OCI-LY7 (cell line): ENCODE data around the gene HOXB5. TPM values are rescaled to one million over a fixed set of nuclear protein-coding genes. Genes with fewer than 3 reads are reported as not detected.

Source experiments
- BruUV-seq: library from RNA; stranded (reverse); fragments of 400-500 nt; replicated peaks from 2 replicates; lab custom pipeline; 2021; lab: Mats Ljungman, UMichigan
- CTCF ChIA-PET: fragments of 300-600 bp; sonication (Branson Sonifier 250); formaldehyde crosslinking; loops from one replicate; lab custom pipeline; 2022; ENCODE audit warnings: antibody characterized with exemption; ENCODE audit not compliant: unreplicated experiment; lab: Charles Lee
- POLR2A ChIA-PET: fragments of 300-600 bp; sonication (Branson Sonifier 250); formaldehyde crosslinking; loops from one replicate; lab custom pipeline; 2022; ENCODE audit warnings: antibody characterized with exemption; lab: Charles Lee
- DNase-seq: peaks from one replicate; pipeline ENCODE4 v3.0.0-alpha.2; 2015; ENCODE audit warnings: low spot score
- H2AFZ ChIP-seq: fragments of 200-600 bp; sonication (generic), shearing (Covaris generic); 2 replicates; pipeline ENCODE4 v1.6.1; 2014; ENCODE audit warnings: mild to moderate bottlenecking, antibody characterized with exemption, low read length, moderate library complexity
- H3K27ac ChIP-seq: fragments of 200-600 bp; sonication (generic); 2 replicates; pipeline ENCODE4 v1.5.1; 2014; ENCODE audit warnings: mixed run types, low read depth, mild to moderate bottlenecking, moderate library complexity, low read length, inconsistent platforms; ENCODE audit not compliant: poor library complexity, severe bottlenecking
- H3K36me3 ChIP-seq: fragments of 200-600 bp; sonication (generic); 2 replicates; pipeline ENCODE4 v1.6.1; 2014; ENCODE audit warnings: mild to moderate bottlenecking, antibody characterized with exemption, low read length, moderate library complexity, mixed read lengths; ENCODE audit not compliant: insufficient read depth
- H3K4me1 ChIP-seq: fragments of 200-600 bp; sonication (generic); 2 replicates; pipeline ENCODE4 v1.5.1; 2014; ENCODE audit warnings: mild to moderate bottlenecking, low read length; ENCODE audit not compliant: insufficient read depth, poor library complexity, severe bottlenecking
- H3K4me2 ChIP-seq: fragments of 200-600 bp; sonication (generic); 2 replicates; pipeline ENCODE4 v1.6.1; 2014; ENCODE audit warnings: mild to moderate bottlenecking, low read length
- H3K4me3 ChIP-seq: fragments of 200-600 bp; sonication (generic); 2 replicates; pipeline ENCODE4 v1.5.1; 2014; ENCODE audit warnings: mild to moderate bottlenecking, low read depth, low read length; ENCODE audit not compliant: poor library complexity, severe bottlenecking
- H3K79me2 ChIP-seq: fragments of 200-600 bp; sonication (generic); 2 replicates; pipeline ENCODE4 v1.6.1; 2016; ENCODE audit warnings: low read depth, mild to moderate bottlenecking, low read length, moderate library complexity, mixed read lengths; ENCODE audit not compliant: insufficient read depth
- H3K9me2 ChIP-seq: fragments of 200-600 bp; sonication (generic); 2 replicates; pipeline ENCODE4 v1.6.1; 2016; ENCODE audit warnings: mild to moderate bottlenecking, low read length, mixed read lengths; ENCODE audit not compliant: insufficient read depth
- H3K9me3 ChIP-seq: fragments of 200-600 bp; sonication (generic); 2 replicates; pipeline ENCODE4 v1.6.1; 2014; ENCODE audit warnings: mild to moderate bottlenecking, mixed run types, low read length, mixed read lengths
- H4K20me1 ChIP-seq: fragments of 200-600 bp; sonication (generic); 2 replicates; pipeline ENCODE4 v1.6.1; 2014; ENCODE audit warnings: mild to moderate bottlenecking, antibody characterized with exemption, low read length, moderate library complexity, mixed read lengths; ENCODE audit not compliant: insufficient read depth
- EZH2phosphoT487 ChIP-seq: fragments of 200-600 bp; sonication (generic); IDR thresholded peaks from 2 replicates; pipeline ENCODE4 v1.6.1; 2018; ENCODE audit warnings: low read depth, borderline replicate concordance, mild to moderate bottlenecking, mixed run types, antibody characterized with exemption, low read length, moderate library complexity, mixed read lengths
- intact Hi-C: fragments of 100-400 bp; cut with micrococcal nuclease; formaldehyde crosslinking; loops from one replicate; pipeline ENCODE4 v1.10.0; 2022; ENCODE audit not compliant: unreplicated experiment
- total RNA-seq, 2 experiments: library from RNA; depleted of rRNA in 1 of 2; stranded (reverse); fragments of >200 nt in 1 of 2; shearing (Covaris generic) in 1 of 2; gene quantifications; 2 replicates each; pipeline ENCODE4 v1.2.3, GENCODE V29; 2014 to 2022
- TF ChIP-seq, protein P1 (sequence below): fragments of 200-600 bp; sonication (generic); conservative IDR thresholded peaks from 2 replicates; pipeline ENCODE4 v1.5.1; 2014; ENCODE audit warnings: mild to moderate bottlenecking, antibody characterized with exemption, low read length, moderate library complexity, mixed read lengths

HOXB5 gene
- total RNA-seq, 2 experiments from 2014 or later = not detected

DNA sequence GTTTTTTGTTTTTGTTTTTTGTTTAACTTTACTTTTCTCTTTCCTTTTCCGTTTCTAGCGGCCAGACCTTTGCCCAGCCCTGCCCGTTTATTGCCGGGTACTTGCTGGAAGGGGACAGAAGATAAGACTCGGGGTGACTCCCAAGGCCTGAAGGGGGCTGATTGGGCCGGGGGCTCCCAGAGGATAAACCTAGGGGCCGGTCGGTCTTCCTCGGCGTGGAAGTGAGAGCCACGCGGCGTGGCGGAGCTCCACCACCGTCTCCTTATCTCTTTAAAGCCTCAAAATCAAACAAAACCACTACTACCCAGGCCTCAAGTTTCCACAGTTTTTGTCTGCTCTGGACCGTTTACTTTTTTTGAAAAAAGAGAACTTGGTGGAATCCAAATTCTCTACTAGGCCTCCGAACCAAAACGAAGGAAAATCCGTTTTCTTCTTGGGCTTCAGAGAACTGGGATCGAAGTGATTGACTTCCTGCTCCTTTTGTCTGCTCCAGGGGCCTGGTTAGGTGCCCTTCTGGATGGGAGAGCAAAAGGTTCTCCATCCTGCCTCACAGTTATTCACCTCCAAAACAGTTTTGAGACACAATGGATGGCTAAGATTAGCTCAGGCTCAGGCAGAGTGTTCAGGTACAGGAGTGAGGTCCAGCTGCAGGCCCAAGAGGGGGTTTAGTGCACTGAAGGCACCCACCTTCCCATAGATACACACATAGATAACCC lies 41.1 kb upstream of the HOXB5 start:
- H3K79me2 ChIP-seq = no peaks in the 10 kb centered on the region
- no peaks in the 10 kb centered on the region for H3K9me2 ChIP-seq
- BruUV-seq = no TSS peak
- CTCF ChIA-PET = no interaction called here
- H2AFZ ChIP-seq = no peak overlapping the region
- no peaks in the 10 kb centered on the region for H3K36me3 ChIP-seq
- no peaks in the 10 kb centered on the region for H4K20me1 ChIP-seq
- no peaks in the 10 kb centered on the region for H3K4me1 ChIP-seq
- no peak overlapping the region for H3K4me3 ChIP-seq
- no peak overlapping the region for H3K27ac ChIP-seq
- intact Hi-C loops = no loop called here
- TF ChIP-seq, protein P1, sequence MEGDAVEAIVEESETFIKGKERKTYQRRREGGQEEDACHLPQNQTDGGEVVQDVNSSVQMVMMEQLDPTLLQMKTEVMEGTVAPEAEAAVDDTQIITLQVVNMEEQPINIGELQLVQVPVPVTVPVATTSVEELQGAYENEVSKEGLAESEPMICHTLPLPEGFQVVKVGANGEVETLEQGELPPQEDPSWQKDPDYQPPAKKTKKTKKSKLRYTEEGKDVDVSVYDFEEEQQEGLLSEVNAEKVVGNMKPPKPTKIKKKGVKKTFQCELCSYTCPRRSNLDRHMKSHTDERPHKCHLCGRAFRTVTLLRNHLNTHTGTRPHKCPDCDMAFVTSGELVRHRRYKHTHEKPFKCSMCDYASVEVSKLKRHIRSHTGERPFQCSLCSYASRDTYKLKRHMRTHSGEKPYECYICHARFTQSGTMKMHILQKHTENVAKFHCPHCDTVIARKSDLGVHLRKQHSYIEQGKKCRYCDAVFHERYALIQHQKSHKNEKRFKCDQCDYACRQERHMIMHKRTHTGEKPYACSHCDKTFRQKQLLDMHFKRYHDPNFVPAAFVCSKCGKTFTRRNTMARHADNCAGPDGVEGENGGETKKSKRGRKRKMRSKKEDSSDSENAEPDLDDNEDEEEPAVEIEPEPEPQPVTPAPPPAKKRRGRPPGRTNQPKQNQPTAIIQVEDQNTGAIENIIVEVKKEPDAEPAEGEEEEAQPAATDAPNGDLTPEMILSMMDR = no peak
- no peak for TF ChIP-seq EZH2phosphoT487
- no peak for DNase-seq
- H3K9me3 ChIP-seq = no peaks in the 10 kb centered on the region
- POLR2A ChIA-PET = no interaction called here
- H3K4me2 ChIP-seq = no peak overlapping the region

DNA sequence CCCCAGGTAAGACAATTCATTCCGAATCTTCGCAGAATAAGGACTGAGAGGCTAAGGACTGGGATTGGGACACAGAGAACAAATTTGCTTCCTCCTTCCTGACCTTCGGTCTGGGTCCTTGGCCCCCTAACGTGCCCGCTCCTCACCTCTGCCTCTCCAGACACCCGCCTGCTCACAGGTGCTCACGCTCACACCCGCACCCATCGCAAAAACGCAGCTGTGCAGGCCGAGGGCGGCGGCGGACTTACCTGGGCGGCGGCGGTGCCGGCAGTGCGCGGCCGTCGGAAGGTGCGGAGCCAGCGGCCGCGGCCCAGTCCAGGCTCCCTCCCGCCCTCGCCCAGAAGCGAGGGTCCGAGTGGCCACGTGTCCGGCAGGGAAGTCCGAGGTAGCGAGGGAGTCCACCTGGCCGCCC lies 39.7 kb upstream of the HOXB5 start:
- Histone ChIP-seq H3K4me3 (no peak overlapping the region), H2AFZ (no peak overlapping the region), H4K20me1 (no peaks in the 10 kb centered on the region), H3K4me2 (no peak overlapping the region), H3K9me3 (no peaks in the 10 kb centered on the region), H3K27ac (no peak overlapping the region), H3K36me3 (no peaks in the 10 kb centered on the region), H3K4me1 (no peaks in the 10 kb centered on the region), H3K79me2 (no peaks in the 10 kb centered on the region), H3K9me2 (no peaks in the 10 kb centered on the region)
- intact Hi-C loops = no loop called here
- ChIA-PET CTCF (no interaction called here), POLR2A (no interaction called here)
- no TSS peak for BruUV-seq
- no peak for TF ChIP-seq EZH2phosphoT487
- TF ChIP-seq, protein P1 = no peak
- no peak for DNase-seq

DNA sequence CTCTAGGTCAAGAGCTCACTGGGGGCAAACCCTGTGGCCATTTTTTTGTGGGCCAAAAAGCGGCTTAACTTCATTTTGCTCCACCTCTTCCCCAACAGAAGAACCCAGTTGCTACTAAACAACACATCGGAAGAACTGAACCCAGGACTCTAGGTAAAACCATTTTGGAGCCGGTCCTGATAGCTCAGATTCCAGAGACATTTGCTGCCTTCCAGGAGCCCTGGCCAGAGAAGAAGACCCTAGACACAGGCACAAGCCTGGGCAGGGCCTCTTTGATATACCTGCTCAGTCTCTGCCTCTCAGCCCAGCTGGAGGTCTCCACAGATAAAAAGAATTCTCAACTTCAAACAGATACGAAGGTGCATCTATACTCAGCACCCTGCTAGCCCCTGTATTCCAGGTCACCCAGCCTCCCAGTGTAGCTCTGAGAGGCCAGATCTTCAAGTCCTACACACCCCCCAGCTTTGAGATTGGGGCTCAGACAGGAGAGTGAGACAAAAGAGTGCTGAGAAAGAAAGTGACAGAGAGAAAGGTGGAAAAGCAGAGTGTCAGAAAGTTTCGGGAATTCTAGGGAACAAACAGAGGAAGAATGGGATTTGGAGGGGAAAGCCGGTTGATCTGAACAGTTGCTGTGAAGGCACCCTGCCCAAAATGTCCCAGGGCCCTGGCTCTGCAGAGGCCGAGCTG lies 39.1 kb upstream of the HOXB5 start:
- TF ChIP-seq, protein P1 = no peak
- CTCF ChIA-PET = no interaction called here
- Histone ChIP-seq H4K20me1 (no peaks in the 10 kb centered on the region), H3K4me1 (no peaks in the 10 kb centered on the region), H3K27ac (no peak overlapping the region), H3K79me2 (no peaks in the 10 kb centered on the region), H3K4me2 (no peak overlapping the region), H2AFZ (no peak overlapping the region), H3K9me2 (no peaks in the 10 kb centered on the region), H3K36me3 (no peaks in the 10 kb centered on the region), H3K4me3 (no peak overlapping the region), H3K9me3 (no peaks in the 10 kb centered on the region)
- POLR2A ChIA-PET = no interaction called here
- DNase-seq = no peak
- intact Hi-C loops = no loop called here
- no TSS peak for BruUV-seq
